IgD-negative memory B cell (primary cell): ENCODE data around the gene HGF. TPM values are rescaled to one million over a fixed set of nuclear protein-coding genes. Genes with fewer than 3 reads are reported as not detected.

ENCODE experiments used
- H3K27ac Mint-ChIP-seq, 3 donors: one replicate each; pipeline ENCODE4 v1.8.0; 2020 to 2022; ENCODE audit warnings: mild to moderate bottlenecking in 3 of 3, mixed read lengths in 3 of 3, moderate library complexity in 1 of 3
- H3K27me3 Mint-ChIP-seq: one replicate; pipeline ENCODE4 v1.8.0; 2021; ENCODE audit warnings: mixed read lengths
- H3K36me3 Mint-ChIP-seq: one replicate; pipeline ENCODE4 v1.8.0; 2020; ENCODE audit warnings: mild to moderate bottlenecking, mixed read lengths
- H3K4me1 Mint-ChIP-seq, 3 donors: one replicate each; pipeline ENCODE4 v1.8.0; 2020 to 2022; ENCODE audit warnings: mixed read lengths in 3 of 3, mild to moderate bottlenecking in 1 of 3
- H3K4me3 Mint-ChIP-seq, 4 donors: one replicate each; pipeline ENCODE4 v1.8.0; 2020 to 2022; ENCODE audit warnings: mild to moderate bottlenecking in 4 of 4, mixed read lengths in 4 of 4, moderate library complexity in 3 of 4
- H3K9me3 Mint-ChIP-seq, 3 donors: one replicate each; pipeline ENCODE4 v1.8.0; 2020 to 2021; ENCODE audit warnings: mixed read lengths in 3 of 3, mild to moderate bottlenecking in 1 of 3
- polyA plus RNA-seq: library from polyadenylated mRNA; unstranded; fragments of 300-500 nt; fragmentation: Illumina TruSeq; gene quantifications from one replicate; pipeline ENCODE4 v1.2.3, GENCODE V29; 2021

The HGF gene
- polyA plus RNA-seq, 1 donor from 2014 or later: not detected

DNA sequence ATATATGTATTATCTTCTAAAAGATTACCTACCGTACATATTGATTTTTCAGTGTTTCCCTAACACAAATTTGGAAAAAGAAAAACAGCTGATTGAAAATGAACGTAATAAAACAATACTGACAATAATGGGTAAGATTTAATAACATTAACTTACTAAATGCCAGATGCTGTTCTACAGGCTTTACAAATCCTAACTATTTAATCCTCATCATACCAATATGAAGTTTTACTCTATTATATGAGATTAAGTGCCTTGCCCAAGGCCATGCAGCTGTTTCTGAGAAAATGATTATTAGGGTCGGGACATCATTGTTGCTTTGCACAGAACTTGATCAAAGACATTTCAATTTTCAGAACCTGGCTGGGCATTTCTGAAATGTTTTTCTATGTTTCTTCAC is 104.6 kb downstream of the HGF start:
- Mint-ChIP-seq H3K9me3 (peaks cover 0 to 3% (median 0%) of the 10 kb centered on the region in 3 donors), H3K36me3 (no peaks in the 10 kb centered on the region), H3K27ac (no peak overlapping the region), H3K4me3 (no peak overlapping the region), H3K4me1 (no peaks in the 10 kb centered on the region), H3K27me3 (no peaks in the 10 kb centered on the region)

DNA sequence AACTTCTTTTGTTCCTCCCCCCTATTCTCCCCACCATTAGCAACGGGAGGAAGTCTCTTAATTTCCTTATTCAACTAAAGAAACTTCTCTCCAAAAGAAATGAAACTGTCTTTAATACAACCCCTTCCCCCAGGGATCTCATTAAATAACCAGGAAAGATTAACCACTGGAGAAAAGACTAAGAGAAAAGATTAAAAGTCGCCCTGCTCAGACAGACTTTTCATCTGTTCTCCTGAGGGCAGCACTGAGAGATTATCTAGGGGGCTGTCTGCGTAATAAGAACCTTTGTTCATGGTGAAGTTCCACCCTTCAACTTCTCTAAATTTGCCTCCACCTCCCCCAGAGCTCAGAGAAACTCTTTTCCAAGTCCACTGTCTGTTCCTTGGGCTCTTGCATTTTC is 105.5 kb downstream of the HGF start:
- H3K27me3 Mint-ChIP-seq: no peaks in the 10 kb centered on the region
- no peak overlapping the region for H3K27ac Mint-ChIP-seq
- H3K9me3 Mint-ChIP-seq: peaks cover 0 to 3% (median 0%) of the 10 kb centered on the region in 3 donors
- H3K4me1 Mint-ChIP-seq: no peaks in the 10 kb centered on the region
- no peak overlapping the region for H3K4me3 Mint-ChIP-seq
- no peaks in the 10 kb centered on the region for H3K36me3 Mint-ChIP-seq

DNA sequence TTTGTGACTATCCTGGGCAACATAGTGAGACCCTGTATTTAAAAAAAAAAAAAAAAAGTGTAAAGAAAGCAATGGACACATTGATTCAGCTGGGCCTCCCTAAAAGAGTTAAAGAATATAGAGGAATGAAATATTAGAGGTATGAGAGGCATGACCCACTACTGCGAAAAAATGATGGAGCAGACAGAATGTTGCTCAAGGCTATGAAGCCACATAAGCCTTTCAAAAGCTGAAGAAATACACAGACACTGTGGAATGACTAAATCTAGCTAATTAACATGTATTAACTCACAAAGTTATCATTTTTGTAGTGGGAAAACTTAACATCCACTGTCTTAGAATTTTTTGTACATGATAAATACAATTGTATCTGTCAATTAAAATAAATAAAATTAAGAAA is 107.3 kb downstream of the HGF start:
- H3K4me1 Mint-ChIP-seq: no peaks in the 10 kb centered on the region
- no peaks in the 10 kb centered on the region for H3K36me3 Mint-ChIP-seq
- H3K27me3 Mint-ChIP-seq: no peaks in the 10 kb centered on the region
- H3K9me3 Mint-ChIP-seq: peaks cover 0 to 3% (median 0%) of the 10 kb centered on the region in 3 donors
- no peak overlapping the region for H3K4me3 Mint-ChIP-seq
- H3K27ac Mint-ChIP-seq: no peak overlapping the region

DNA sequence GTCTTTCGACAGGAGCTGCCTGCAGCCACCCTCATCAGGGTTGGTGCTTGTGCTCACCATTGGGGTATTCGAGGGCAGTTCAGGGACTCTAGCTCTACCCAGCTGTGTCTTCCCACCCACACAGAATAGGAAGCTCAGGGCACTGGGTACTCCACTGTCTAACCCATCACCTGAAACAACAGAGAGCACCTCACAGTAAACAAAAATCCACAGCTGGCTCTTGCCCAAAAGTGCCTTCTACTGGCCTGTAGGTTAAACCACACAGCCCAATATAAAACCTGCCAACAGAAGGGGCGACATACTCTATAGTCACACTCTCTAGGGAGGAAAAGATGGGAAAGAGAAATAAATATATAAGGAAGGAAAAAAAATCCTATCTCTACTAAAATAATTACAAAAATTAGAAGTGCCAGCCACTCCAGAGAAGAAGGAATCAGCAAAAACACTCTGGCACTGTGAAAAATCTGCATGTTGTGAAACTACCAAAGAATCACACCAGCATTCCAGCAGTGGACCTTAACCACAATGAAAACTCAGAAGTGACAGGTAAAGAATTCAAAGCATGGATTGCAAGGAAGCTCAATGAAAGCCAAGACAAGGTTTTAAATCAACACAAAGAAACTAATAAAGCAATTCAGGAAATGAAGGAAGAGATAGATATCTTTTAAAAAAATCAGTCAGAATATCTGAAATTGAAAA is 110.0 kb downstream of the HGF start:
- H3K9me3 Mint-ChIP-seq: peaks cover 1 to 9% (median 3%) of the 10 kb centered on the region in 3 donors
- H3K27ac Mint-ChIP-seq: no peak overlapping the region
- H3K4me1 Mint-ChIP-seq: no peaks in the 10 kb centered on the region

DNA sequence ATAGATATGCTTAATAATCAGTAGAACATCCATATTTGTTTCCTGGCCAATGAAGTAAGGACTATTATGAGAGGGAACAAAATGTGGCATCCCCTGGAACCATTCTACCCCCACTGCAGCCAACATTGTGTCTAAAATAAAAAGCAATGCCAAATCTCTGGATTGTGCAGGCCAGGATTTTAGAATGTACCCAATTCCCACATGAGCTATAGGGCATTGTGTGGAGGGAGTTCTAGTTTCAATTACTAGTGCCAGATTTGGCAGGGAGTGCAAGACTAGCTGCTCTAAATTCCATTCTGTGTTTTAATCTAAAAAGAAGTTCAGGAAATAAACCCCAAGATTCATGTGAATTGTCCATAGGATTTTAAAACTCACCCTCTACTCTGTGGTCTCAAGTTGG is 112.3 kb downstream of the HGF start:
- Mint-ChIP-seq H3K27me3 (no peaks in the 10 kb centered on the region), H3K9me3 (peaks cover 0 to 9% (median 1%) of the 10 kb centered on the region in 3 donors), H3K4me3 (no peak overlapping the region), H3K27ac (no peak overlapping the region), H3K4me1 (no peaks in the 10 kb centered on the region), H3K36me3 (no peaks in the 10 kb centered on the region)

More for the DNA sequence above, 110.0 kb downstream of the HGF start:
- no peaks in the 10 kb centered on the region for H3K36me3 Mint-ChIP-seq
- H3K4me3 Mint-ChIP-seq: no peak overlapping the region
- H3K27me3 Mint-ChIP-seq: no peaks in the 10 kb centered on the region

DNA sequence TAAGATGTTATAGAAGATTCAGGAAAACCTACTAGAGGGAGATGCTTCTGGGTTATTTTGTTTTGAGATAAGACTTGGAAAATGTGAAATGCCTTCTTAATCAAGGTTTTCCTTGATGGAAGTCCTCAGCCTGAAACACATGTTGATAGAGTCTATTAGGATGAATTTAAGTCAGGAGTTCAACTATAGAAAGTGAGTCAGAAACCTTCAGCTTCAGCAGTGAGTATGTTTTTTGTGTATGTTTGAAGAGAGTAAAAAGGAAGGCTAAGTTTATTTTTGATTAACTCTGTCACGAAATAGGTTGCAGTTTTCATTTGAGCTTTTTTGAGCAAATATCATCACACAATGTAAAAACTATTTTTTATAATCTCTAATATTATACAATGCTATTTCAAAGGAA is 114.6 kb downstream of the HGF start:
- Mint-ChIP-seq H3K27me3 (no peaks in the 10 kb centered on the region), H3K9me3 (peaks cover 0 to 19% (median 3%) of the 10 kb centered on the region in 3 donors)

DNA sequence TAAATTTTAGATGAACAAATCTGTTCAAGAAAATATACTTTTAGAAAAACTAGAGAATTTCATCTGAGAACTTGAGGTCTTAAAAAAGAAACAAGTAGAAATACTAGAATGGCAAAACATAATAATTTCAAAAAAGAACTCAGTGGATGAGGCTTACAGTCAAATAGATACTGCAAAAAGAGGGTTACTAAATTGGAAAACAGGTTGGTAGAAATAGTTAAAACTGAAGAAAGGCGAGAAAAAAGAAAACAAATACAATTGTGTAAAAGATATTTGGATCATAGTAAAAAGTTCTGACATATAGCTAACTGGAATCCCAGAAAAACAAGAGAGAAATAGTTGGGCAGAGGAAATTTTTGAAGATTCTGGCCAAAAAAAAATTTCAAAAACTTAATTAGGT is 117.6 kb downstream of the HGF start:
- Mint-ChIP-seq H3K36me3 (no peaks in the 10 kb centered on the region), H3K27ac (no peak overlapping the region), H3K27me3 (no peaks in the 10 kb centered on the region), H3K9me3 (peaks cover 0 to 25% (median 3%) of the 10 kb centered on the region in 3 donors), H3K4me1 (no peaks in the 10 kb centered on the region), H3K4me3 (no peak overlapping the region)

More for the DNA sequence above, 114.6 kb downstream of the HGF start:
- H3K27ac Mint-ChIP-seq: no peak overlapping the region
- no peaks in the 10 kb centered on the region for H3K36me3 Mint-ChIP-seq
- no peaks in the 10 kb centered on the region for H3K4me1 Mint-ChIP-seq
- H3K4me3 Mint-ChIP-seq: no peak overlapping the region
